DMS153 (cell line): ENCODE results near the gene HS1BP3.

Experiments
- DNase-seq: peaks from one replicate; lab custom pipeline; 2025; lab: John Stamatoyannopoulos, UW

Gene HS1BP3

DNA sequence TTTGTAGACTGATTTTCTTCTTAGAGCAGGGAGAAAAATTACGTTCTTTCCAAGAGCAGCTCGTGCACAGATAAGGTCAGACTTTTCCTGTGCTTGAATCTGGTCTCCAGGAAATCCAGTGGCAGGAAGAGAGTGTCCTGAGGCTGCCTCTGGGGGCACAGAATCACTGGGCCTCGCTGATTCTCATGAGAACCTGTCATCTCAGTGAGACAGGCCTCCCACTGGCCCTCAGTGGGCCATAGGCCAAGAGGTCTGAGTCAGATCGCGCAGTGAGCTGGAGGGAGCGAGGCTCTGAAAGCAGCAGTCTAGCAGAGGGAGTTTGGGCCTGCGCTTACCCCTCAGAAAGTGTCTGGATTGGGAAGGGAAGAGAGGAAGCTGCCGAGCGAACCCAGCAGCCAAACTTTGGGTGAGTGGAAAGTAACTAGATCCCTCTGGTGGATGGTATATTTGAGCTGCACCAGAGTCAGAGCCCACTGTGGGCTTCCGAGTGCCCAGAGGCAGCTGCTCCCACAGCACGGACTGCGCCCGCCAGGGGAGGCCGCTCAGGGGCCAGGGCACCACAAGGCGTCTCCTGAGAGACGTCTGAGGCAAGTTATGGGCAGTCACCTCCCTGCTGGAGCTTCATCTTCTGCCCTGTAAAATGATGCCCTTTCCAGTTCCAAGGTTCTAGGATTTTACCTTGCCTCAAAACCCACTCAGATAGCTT lies 24.2 kb upstream of the HS1BP3 start:
- no peak for DNase-seq

DNA sequence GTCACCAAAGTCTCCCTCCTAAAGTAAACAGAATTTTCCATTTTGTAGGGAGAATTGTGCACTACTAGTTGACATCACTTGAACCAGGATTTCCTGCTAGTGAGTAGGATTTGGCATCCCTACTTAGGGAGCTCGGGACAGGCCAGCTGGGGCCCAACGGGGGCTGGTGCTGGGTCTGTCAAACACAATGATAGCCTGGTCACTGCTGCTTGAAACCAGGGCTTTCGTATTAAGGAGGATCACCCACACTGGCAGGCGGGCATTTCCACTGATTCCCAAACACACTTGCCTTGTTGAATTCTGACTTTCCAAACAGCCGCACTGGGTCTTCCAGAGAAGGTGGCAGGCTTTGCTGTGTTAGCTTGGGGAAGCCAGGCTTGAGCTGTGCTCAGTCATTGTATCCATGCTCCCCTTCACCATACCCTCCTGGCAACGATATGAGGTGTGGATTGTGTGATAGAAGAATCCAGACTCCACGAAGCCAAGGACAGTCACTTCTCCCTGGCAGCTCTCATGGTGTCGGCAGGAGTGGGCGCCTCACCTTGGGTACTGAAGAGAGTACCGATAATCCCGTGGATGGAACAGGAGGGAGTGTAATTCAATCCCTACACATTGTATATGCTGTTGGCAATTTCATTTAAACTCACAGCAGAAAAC lies 23.5 kb upstream of the HS1BP3 start:
- no peak for DNase-seq

GRCh38 chr2:20673686-20674308 lies 22.9 kb upstream of the HS1BP3 start:
- DNase-seq = no peak

DNA sequence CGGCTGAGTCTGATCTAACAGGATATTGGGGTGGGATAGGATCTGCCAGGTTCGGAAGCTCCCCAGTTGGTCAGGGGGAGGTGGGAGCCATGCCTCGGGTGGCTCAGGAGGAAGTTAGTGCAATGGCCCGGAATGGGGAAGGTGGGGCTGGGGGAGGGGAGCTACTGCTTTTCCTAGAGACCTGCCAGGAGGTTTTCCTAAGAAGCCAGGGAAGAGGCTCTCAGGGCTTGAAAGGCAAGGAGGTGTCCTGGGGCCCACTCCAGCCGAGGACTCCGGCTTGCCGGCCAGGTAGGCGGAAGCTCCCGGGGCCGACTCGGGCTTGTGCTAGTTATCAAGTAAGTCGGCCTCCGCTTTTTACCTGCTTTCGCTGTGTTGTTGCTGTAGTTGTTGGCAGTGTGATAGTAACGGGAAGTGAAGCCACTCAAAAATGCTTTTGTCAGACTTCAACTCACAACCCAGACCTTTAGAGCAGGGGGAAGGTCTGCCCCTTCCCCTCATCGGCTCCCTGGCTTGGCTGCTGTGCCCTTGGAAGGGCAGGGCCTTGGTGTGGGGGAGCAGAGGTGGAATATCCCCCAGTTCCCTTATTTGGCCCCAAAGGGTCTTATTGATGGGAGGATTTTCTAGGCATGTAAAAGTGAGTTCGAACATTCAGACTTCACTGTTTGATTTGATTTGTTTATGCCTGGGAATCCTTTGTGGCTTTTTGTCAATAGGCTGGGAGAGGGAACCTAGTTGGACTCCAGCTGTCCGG lies 21.5 kb upstream of the HS1BP3 start:
- DNase-seq = no peak

DNA sequence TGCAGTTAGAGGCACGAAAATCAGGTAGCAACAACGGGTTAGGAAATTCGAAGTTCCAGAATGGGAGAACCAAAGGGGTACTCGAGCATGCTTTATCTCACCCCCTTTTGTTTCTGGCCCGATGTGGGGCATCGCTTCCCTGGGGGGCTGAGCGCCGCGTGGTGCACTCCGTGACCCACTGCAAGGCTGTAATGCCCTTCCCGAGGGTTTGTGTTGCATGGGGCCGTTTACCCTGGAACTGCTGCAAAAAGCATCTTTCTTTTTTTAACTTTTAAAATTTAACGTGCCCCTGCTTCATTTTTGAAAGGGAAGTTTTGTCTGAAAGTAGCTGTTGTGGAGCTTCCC lies 20.8 kb upstream of the HS1BP3 start:
- DNase-seq = no peak

DNA sequence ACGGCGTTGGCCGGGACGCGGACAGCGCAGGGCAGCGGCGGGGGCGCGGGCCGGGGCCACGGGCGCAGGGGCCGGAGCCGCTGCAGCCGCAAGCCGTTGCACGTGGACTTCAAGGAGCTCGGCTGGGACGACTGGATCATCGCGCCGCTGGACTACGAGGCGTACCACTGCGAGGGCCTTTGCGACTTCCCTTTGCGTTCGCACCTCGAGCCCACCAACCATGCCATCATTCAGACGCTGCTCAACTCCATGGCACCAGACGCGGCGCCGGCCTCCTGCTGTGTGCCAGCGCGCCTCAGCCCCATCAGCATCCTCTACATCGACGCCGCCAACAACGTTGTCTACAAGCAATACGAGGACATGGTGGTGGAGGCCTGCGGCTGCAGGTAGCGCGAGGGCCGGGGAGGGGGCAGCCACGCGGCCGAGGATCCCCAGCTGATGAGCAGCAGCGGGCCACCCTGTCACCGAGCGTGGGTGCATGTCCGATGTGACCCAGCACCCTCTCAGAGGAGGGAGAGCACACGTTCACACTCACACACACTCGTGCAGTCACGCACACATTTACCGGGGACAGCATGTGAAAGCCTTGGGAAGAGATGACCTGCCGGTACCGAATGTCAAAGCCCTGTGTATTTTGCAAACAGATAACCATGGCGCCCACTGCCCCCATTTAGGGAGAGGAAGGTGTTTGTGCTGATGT lies 20.3 kb upstream of the HS1BP3 start:
- no peak for DNase-seq

- no peak for DNase-seq
Measured at GRCh38 chr2:20670315-20671035, 19.6 kb upstream of the HS1BP3 start.

DNA sequence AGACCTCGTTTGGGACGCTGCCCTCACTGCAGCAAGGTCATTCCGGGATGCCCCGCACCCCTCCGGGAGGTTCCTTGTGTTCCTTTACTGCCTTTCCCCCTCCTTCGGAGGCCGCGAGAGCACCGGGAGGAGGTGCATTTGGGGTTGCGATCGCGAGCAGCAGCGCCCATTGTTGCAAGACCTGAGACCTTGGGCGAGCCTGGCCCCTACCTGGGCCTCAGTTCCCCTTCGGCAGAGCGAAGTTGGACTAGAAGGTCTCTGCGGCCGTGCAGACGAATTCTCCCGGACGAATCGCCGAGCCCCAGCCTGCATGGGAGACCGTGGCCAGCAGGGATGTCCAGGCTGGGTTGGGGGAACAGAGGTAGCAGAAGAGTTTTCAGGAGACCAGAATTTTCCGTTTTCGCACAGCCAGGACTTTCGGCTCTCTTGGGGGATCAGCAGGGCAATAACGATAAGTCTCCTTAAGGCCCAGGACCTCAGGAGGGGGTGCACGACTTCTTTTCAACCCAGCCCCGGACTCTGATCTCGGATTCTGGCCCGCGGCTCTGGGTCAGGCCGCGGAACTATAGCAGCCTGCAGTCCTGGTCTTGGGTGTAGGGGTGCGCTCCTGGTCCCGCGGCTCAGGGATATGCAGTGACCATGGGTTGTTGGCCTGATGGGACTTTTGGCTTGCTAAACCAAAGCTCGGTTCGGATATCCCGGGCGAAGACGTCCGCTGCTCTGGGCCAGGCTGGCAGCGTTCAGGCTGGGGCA lies 18.8 kb upstream of the HS1BP3 start:
- DNase-seq = no peak

- no peak for DNase-seq
Measured at GRCh38 chr2:20668871-20669475, 18.1 kb upstream of the HS1BP3 start.

DNA sequence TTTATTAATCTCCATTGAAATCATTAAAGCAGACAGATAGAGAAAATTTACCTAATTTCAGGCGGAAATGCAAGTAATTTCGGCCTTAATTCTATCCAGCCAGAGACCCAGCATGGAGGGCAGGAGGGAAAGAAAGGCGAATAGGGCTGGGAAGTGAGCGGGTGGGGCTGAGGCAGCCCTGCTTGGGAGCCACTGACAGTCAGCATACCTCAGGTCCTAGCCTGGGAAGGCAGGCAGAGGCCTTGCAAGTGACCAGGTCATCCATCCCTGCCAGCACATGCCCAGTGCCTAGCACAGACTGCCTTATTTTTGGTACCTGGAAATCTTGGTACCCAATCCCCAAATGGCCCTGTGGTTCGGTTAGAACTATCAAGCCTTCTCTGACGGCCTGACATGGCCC lies 17.6 kb upstream of the HS1BP3 start:
- DNase-seq = no peak

- no peak for DNase-seq
Measured at GRCh38 chr2:20667531-20668401, 16.9 kb upstream of the HS1BP3 start.

- DNase-seq = no peak
Measured at GRCh38 chr2:20667151-20667530, 16.2 kb upstream of the HS1BP3 start.

- no peak for DNase-seq
Measured at GRCh38 chr2:20666304-20667150, 15.6 kb upstream of the HS1BP3 start, which contains the start of gene GDF7. TSS of gene GDF7 (plus strand) at chr2:20667144. CDS start at chr2:20667240, 96 bp downstream.

- DNase-seq = no peak
Measured at GRCh38 chr2:20666005-20666303, 15.1 kb upstream of the HS1BP3 start.

DNA sequence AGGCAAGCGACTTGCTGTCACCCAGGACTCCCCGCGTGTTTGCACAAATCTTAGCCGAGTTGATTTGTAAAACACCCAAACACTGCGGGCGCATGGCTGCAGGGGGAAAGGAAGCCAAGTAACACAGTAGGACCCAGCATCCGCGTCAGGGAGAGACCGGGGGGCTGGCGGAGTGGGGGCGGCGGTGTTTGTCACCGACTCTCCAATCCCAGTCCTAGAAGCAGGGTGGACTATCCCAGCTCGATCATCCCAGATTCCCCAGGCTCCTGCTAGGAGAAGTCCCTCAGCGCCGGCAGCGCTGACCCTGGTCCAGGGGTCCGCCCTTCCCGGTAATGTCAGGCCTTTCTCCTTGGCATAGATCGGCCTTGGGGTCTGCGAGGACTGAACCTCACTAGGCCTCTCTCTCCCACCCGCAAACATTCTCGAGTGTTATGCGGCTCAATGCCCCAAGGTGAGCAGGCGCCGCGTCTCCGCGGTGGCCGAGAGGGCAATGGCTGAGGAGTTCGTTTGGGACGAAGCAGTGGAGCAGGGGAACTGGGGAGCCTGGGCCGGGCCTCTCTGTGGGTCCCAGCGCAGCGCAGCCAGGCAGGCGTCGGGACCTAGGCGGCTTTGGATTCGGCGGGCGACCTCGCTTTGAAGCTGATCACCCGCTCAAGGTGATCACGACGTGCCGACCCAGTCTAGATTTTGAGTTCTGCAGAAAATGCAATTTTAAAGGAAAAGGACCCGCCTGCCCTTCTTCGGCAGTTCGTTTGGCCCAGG lies 14.5 kb upstream of the HS1BP3 start:
- DNase-seq = no peak

DNA sequence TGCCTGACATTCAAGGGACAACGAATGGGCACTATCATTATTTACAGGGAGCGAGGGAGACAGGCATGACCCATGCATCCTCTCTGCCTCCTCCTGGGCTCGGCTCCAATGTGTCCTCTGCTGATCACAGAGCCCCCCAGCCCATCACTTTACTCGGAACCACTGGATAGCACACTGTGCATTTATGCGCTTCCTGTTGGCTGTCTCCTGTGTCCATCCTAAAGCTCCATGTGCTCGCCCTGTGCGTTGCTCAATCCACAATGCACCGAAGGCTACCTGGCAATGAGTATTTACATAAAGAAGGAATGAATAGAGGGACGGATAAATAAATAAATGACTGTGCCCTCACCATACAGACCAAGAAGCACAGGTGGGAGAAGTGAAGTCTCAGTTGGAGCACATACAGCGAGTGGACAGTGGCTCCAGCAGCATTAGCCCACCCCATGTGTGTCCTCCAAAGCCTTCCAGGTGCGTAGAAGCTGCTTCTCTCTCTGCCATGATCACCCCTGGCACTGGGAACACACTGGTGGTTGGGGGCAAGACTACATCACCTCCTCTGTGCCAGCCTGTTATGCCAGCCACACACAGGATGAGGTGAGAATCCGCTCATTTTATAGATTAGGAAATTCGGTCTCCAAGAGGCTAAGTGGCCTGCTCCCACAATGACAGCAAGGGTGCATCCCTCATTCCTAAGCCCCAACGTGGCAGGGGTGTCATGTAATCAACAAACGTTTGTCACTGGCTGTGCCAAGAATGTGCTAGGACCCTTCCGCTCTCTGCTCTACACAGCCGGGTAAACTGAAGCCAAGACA lies 13.7 kb upstream of the HS1BP3 start:
- no peak for DNase-seq

DNA sequence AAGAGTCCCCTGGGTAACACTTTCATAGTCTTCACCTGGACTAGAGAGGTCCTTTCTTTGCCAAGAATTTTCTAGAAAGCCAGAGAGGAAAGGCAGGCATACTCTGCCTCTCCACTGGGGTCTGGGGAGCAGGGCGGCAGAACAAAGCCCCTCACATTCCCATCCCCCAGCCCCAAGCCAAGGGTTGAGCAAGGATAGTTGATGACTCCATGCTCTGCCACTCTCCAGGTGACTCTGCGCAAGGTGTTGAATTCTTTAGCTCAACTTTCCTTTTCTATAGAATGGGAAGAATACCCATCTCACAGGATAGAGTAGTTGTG lies 13.1 kb upstream of the HS1BP3 start:
- DNase-seq = no peak
